HepG2 (cell line): ENCODE results near the gene RIPOR3. TPM values are rescaled to one million over a fixed set of nuclear protein-coding genes. Genes with fewer than 3 reads are reported as not detected.

Source experiments
- ATM ChIP-seq: fragments of 450-650 bp; IDR thresholded peaks from 2 replicates; pipeline ENCODE4 v1.7.1; 2017; ENCODE audit warnings: mild to moderate bottlenecking, borderline replicate concordance
- BRD4 ChIP-seq: sonication (generic); formaldehyde crosslinking; IDR thresholded peaks from 2 replicates; pipeline ENCODE4 v1.4.0; 2020; ENCODE audit warnings: missing genetic modification reagents
- CENPT ChIP-seq: sonication (generic); formaldehyde crosslinking; IDR thresholded peaks from 2 replicates; pipeline ENCODE4 v1.8.0; 2022; ENCODE audit warnings: low read depth, mild to moderate bottlenecking, moderate library complexity, missing genetic modification reagents
- ESRRA ChIP-seq: sonication (generic); formaldehyde crosslinking; IDR thresholded peaks from 2 replicates; pipeline ENCODE4 v1.5.1; 2020; ENCODE audit warnings: mild to moderate bottlenecking, low read depth, missing genetic modification reagents
- FOSL1 ChIP-seq: sonication (generic); formaldehyde crosslinking; IDR thresholded peaks from 2 replicates; pipeline ENCODE4 v1.9.0; 2021; ENCODE audit warnings: missing genetic modification reagents, borderline replicate concordance
- NFE2L2 ChIP-seq: fragments of 150-350 bp; IDR thresholded peaks from 2 replicates; pipeline ENCODE4 v1.6.1; 2014; ENCODE audit warnings: low read length
- ZFP36L1 ChIP-seq: sonication (generic); formaldehyde crosslinking; IDR thresholded peaks from 2 replicates; pipeline ENCODE4 v1.8.0; 2022; ENCODE audit warnings: mild to moderate bottlenecking, missing genetic modification reagents, moderate library complexity
- ZNF224 ChIP-seq: sonication (generic); formaldehyde crosslinking; IDR thresholded peaks from 2 replicates; pipeline ENCODE4 v1.5.0; 2020; ENCODE audit warnings: mild to moderate bottlenecking, missing genetic modification reagents
- ZNF510 ChIP-seq: sonication (generic); formaldehyde crosslinking; IDR thresholded peaks from 2 replicates; pipeline ENCODE4 v1.4.0; 2020; ENCODE audit warnings: low read depth, mild to moderate bottlenecking, missing genetic modification reagents
- polyA plus RNA-seq, 8 experiments: library from polyadenylated mRNA; depleted of rRNA in 3 of 8; stranded (reverse) in 7 of 8; unstranded in 1 of 8; fragments of >200 nt; fragmentation: Illumina TruSeq in 4 of 8; extraction: Trizol in 4 of 8; gene quantifications; 2 replicates each; pipeline versions ENCODE4 v1.2.1 to v1.2.3, GENCODE V29; 2011 to 2016; ENCODE audit warnings: low read depth in 4 of 8, missing spikeins in 1 of 8, mixed read lengths in 1 of 8; ENCODE audit not compliant: insufficient read depth in 1 of 8
- total RNA-seq, 5 experiments: library from RNA; depleted of rRNA; stranded (reverse); fragments of >200 nt; fragmentation: Illumina TruSeq; extraction: Trizol; gene quantifications; 2 replicates each; pipeline ENCODE4 v1.2.3, GENCODE V29; 2016; ENCODE audit warnings: low read depth in 1 of 5
- TF ChIP-seq, protein P1 (sequence below): sonication (generic); formaldehyde crosslinking; IDR thresholded peaks from 2 replicates; pipeline ENCODE4 v1.5.0; 2020; ENCODE audit warnings: missing genetic modification reagents
- TF ChIP-seq, protein P2 (sequence below): sonication (generic); formaldehyde crosslinking; IDR thresholded peaks from 2 replicates; pipeline ENCODE4 v1.8.0; 2022; ENCODE audit warnings: mild to moderate bottlenecking, missing genetic modification reagents; ENCODE audit not compliant: insufficient replicate concordance
- TF ChIP-seq, protein P3 (sequence below): sonication (generic); formaldehyde crosslinking; conservative IDR thresholded peaks from 2 replicates; pipeline ENCODE4 v1.4.0; 2020; ENCODE audit warnings: missing genetic modification reagents
- TF ChIP-seq, protein P4 (sequence below): sonication (generic); formaldehyde crosslinking; conservative IDR thresholded peaks from 2 replicates; pipeline ENCODE4 v1.5.0; 2020; ENCODE audit warnings: missing genetic modification reagents
- TF ChIP-seq, protein P5 (sequence below): sonication (generic); formaldehyde crosslinking; IDR thresholded peaks from 2 replicates; pipeline ENCODE4 v1.5.1; 2020; ENCODE audit warnings: missing genetic modification reagents, mild to moderate bottlenecking, borderline replicate concordance
- TF ChIP-seq, protein P6 (sequence below): sonication (generic); formaldehyde crosslinking; IDR thresholded peaks from 2 replicates; pipeline ENCODE4 v1.5.0; 2020; ENCODE audit warnings: mild to moderate bottlenecking, missing genetic modification reagents, moderate library complexity
- TF ChIP-seq, protein P7 (sequence below): sonication (generic); formaldehyde crosslinking; IDR thresholded peaks from 2 replicates; pipeline ENCODE4 v1.8.0; 2022; ENCODE audit warnings: missing genetic modification reagents, mild to moderate bottlenecking, inconsistent platforms, borderline replicate concordance

Gene RIPOR3
- total and polyA plus RNA-seq, 2 of the 13 experiments (the other 11 are each of a cell fraction or from before 2014, with no cell fraction given): 0.18 TPM; not detected in 1

DNA sequence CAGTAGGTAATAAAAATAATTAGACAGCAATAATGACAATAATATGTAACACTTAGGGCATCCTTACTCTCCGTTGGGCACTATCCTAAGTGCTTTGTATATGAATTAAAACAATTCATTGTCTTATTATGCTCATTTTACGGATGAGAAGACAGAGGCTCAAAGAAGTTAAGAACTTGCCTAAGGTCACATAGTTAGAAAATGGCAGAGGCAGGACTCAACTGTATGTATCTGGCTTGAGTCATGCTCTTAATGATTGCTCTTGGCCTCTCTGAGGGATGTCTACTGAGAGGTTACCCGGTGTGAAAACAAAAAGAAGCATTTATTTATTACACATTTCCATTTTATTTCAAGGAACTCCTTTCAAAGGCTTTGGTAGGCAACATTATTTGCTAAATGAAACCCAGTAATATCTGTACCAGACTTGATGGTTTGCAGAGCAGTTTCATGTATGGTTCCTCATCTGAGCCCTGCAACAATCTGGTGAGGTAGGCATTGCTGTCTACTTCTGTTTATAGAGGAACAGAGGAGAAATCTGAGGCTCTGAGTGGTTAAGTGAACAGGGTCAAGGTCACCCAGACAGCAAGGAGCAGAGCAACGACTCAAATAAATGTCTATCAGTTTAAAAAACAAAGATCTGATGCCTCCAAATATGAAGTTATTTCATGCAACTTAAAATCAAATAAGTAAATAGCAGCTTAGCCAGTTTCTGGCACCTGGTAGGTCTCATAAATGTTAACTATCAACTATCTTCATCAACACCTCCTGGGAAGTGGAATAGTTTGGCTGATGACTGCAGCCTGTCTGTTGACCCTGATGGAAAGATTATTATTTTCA is 35.8 kb upstream of the RIPOR3 start (continued):
- TF ChIP-seq, protein P1, sequence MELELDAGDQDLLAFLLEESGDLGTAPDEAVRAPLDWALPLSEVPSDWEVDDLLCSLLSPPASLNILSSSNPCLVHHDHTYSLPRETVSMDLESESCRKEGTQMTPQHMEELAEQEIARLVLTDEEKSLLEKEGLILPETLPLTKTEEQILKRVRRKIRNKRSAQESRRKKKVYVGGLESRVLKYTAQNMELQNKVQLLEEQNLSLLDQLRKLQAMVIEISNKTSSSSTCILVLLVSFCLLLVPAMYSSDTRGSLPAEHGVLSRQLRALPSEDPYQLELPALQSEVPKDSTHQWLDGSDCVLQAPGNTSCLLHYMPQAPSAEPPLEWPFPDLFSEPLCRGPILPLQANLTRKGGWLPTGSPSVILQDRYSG (CRISPR knock-in tag): 0 out of 2 replicates have a peak, but pooled peaks have one; percentile 25
- no peak for TF ChIP-seq ZNF224 (CRISPR knock-in tag)
- no peak for TF ChIP-seq CENPT
- TF ChIP-seq, protein P2, sequence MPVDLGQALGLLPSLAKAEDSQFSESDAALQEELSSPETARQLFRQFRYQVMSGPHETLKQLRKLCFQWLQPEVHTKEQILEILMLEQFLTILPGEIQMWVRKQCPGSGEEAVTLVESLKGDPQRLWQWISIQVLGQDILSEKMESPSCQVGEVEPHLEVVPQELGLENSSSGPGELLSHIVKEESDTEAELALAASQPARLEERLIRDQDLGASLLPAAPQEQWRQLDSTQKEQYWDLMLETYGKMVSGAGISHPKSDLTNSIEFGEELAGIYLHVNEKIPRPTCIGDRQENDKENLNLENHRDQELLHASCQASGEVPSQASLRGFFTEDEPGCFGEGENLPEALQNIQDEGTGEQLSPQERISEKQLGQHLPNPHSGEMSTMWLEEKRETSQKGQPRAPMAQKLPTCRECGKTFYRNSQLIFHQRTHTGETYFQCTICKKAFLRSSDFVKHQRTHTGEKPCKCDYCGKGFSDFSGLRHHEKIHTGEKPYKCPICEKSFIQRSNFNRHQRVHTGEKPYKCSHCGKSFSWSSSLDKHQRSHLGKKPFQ (CRISPR knock-in tag): no peak
- no peak for TF ChIP-seq ESRRA (CRISPR knock-in tag)
- TF ChIP-seq, protein P3, sequence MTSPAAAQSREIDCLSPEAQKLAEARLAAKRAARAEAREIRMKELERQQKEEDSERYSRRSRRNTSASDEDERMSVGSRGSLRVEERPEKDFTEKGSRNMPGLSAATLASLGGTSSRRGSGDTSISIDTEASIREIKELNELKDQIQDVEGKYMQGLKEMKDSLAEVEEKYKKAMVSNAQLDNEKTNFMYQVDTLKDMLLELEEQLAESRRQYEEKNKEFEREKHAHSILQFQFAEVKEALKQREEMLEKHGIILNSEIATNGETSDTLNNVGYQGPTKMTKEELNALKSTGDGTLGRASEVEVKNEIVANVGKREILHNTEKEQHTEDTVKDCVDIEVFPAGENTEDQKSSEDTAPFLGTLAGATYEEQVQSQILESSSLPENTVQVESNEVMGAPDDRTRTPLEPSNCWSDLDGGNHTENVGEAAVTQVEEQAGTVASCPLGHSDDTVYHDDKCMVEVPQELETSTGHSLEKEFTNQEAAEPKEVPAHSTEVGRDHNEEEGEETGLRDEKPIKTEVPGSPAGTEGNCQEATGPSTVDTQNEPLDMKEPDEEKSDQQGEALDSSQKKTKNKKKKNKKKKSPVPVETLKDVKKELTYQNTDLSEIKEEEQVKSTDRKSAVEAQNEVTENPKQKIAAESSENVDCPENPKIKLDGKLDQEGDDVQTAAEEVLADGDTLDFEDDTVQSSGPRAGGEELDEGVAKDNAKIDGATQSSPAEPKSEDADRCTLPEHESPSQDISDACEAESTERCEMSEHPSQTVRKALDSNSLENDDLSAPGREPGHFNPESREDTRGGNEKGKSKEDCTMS (CRISPR knock-in tag): no peak
- TF ChIP-seq, protein P4, sequence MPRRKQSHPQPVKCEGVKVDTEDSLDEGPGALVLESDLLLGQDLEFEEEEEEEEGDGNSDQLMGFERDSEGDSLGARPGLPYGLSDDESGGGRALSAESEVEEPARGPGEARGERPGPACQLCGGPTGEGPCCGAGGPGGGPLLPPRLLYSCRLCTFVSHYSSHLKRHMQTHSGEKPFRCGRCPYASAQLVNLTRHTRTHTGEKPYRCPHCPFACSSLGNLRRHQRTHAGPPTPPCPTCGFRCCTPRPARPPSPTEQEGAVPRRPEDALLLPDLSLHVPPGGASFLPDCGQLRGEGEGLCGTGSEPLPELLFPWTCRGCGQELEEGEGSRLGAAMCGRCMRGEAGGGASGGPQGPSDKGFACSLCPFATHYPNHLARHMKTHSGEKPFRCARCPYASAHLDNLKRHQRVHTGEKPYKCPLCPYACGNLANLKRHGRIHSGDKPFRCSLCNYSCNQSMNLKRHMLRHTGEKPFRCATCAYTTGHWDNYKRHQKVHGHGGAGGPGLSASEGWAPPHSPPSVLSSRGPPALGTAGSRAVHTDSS: no peak
- no peak for TF ChIP-seq ZFP36L1 (CRISPR knock-in tag)
- TF ChIP-seq, protein P5, sequence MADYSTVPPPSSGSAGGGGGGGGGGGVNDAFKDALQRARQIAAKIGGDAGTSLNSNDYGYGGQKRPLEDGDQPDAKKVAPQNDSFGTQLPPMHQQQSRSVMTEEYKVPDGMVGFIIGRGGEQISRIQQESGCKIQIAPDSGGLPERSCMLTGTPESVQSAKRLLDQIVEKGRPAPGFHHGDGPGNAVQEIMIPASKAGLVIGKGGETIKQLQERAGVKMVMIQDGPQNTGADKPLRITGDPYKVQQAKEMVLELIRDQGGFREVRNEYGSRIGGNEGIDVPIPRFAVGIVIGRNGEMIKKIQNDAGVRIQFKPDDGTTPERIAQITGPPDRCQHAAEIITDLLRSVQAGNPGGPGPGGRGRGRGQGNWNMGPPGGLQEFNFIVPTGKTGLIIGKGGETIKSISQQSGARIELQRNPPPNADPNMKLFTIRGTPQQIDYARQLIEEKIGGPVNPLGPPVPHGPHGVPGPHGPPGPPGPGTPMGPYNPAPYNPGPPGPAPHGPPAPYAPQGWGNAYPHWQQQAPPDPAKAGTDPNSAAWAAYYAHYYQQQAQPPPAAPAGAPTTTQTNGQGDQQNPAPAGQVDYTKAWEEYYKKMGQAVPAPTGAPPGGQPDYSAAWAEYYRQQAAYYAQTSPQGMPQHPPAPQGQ (CRISPR knock-in tag): no peak
- no peak for TF ChIP-seq ZNF510 (CRISPR knock-in tag)
- TF ChIP-seq, protein P6, sequence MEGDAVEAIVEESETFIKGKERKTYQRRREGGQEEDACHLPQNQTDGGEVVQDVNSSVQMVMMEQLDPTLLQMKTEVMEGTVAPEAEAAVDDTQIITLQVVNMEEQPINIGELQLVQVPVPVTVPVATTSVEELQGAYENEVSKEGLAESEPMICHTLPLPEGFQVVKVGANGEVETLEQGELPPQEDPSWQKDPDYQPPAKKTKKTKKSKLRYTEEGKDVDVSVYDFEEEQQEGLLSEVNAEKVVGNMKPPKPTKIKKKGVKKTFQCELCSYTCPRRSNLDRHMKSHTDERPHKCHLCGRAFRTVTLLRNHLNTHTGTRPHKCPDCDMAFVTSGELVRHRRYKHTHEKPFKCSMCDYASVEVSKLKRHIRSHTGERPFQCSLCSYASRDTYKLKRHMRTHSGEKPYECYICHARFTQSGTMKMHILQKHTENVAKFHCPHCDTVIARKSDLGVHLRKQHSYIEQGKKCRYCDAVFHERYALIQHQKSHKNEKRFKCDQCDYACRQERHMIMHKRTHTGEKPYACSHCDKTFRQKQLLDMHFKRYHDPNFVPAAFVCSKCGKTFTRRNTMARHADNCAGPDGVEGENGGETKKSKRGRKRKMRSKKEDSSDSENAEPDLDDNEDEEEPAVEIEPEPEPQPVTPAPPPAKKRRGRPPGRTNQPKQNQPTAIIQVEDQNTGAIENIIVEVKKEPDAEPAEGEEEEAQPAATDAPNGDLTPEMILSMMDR (CRISPR knock-in tag): no peak
- TF ChIP-seq, protein P7, sequence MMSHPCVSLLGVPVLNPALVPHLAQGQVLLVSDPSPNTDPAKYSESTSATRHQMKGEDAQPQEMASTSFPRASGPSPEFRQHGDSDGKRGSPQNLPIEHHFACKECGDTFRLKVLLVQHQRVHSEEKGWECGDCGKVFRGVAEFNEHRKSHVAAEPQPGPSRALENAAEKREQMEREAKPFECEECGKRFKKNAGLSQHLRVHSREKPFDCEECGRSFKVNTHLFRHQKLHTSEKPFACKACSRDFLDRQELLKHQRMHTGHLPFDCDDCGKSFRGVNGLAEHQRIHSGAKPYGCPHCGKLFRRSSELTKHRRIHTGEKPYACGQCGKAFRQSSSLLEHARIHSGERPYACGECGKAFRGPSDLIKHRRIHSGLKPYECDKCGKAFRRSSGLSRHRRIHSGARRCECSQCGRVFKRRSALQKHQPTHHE (CRISPR knock-in tag): no peak
- TF ChIP-seq BRD4 (CRISPR knock-in tag): 0 out of 2 replicates have a peak, but pooled peaks have one; percentile 13
- TF ChIP-seq FOSL1: no peak
- TF ChIP-seq NFE2L2: no peak
- no peak for TF ChIP-seq ATM
